Measurements from ENCODE around the gene ACAP3.

DNA sequence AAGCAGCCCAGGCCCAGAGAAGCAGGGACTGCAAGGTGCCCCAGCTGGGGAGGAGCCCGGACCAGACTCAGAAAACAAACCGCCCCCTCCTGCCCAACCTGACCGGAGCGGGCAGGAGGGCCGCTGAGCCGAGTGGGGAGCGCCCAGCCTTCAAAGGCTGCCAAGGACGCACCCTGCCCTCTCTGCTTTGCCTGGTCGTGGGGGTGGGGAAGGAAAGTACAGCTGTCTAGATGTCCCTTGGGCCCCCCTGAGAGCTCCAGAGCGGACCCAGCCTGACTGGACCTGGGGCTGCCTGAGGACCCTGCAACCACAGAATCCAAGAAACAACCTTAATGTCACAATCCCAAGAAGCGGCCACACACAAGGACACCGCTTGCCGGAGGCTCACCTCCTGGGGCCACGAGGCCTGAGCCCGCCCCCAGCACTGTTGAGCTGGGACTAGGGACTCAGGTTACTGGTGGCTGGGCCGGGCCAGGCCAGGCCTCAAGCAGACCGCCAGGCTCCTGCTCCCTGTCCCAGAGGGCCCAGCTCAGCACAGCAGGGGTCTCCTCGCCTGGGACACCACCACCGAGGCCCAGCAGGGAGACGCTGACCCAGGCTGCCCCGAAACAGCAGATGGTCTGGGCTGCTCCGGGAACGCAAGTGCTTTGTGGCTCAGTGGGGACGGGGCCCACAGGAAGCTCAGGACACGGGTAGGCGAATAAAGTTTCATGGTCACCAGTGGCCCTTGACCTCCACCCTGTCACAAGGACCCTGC is 40.1 kb upstream of the ACAP3 start:
- TF ChIP-seq, protein P1, sequence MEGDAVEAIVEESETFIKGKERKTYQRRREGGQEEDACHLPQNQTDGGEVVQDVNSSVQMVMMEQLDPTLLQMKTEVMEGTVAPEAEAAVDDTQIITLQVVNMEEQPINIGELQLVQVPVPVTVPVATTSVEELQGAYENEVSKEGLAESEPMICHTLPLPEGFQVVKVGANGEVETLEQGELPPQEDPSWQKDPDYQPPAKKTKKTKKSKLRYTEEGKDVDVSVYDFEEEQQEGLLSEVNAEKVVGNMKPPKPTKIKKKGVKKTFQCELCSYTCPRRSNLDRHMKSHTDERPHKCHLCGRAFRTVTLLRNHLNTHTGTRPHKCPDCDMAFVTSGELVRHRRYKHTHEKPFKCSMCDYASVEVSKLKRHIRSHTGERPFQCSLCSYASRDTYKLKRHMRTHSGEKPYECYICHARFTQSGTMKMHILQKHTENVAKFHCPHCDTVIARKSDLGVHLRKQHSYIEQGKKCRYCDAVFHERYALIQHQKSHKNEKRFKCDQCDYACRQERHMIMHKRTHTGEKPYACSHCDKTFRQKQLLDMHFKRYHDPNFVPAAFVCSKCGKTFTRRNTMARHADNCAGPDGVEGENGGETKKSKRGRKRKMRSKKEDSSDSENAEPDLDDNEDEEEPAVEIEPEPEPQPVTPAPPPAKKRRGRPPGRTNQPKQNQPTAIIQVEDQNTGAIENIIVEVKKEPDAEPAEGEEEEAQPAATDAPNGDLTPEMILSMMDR (IDR thresholded peaks at IDR 0.05 in 4 of 5, conservative IDR thresholded peaks at IDR 0.05 in 1 of 5): peak in 1 of 5 experiments; percentile 6
- TF ChIP-seq POLR2A (IDR thresholded peaks at IDR 0.05): peak; percentile 90

Data from gastrocnemius medialis (tissue), 4 donors.